ENCODE data around the gene RBM23. TPM values are rescaled to one million over a fixed set of nuclear protein-coding genes. Genes with fewer than 3 reads are reported as not detected.

Gene RBM23
- total RNA-seq, 1 experiment from 2014 or later = 78.9 TPM

GRCh38 chr14:22875748-22876319, 43.1 kb downstream of the RBM23 start:
- Histone ChIP-seq H3K9me3 (ENCODE audit: low read length) (no peaks in the 10 kb centered on the region), H3K79me2 (ENCODE audit: low read length) (peaks cover 20% of the 10 kb centered on the region), H4K20me1 (ENCODE audit: low read length) (no peaks in the 10 kb centered on the region), H3K27me3 (ENCODE audit: low read length) (no peaks in the 10 kb centered on the region), H3K4me3 (ENCODE audit: low read length) (no peak overlapping the region), H3K4me2 (ENCODE audit: low read length) (no peak overlapping the region), H3K27ac (ENCODE audit: low read length) (no peak overlapping the region), H3K9ac (ENCODE audit: low read length) (no peak overlapping the region), H2AFZ (ENCODE audit: low read length) (no peak overlapping the region), H3K9me2 (replicated peaks; ENCODE audit: low read length) (no peaks in the 10 kb centered on the region), H3F3A (ENCODE audit: low read length, unreplicated experiment) (peaks cover 2% of the 10 kb centered on the region), H3K4me1 (ENCODE audit: insufficient read depth, low read length) (peaks cover 12% of the 10 kb centered on the region), H3K36me3 (ENCODE audit: low read depth, low read length) (peaks cover 27% of the 10 kb centered on the region; the same call in 1 of the 2 replicates)
- ATAC-seq = no peak
- no peak for DNase-seq
- ChIA-PET CTCF (no interaction called here), POLR2A (ENCODE audit: unreplicated experiment) (no interaction called here)
- BruUV-seq (replicated peaks) = no TSS peak
- intact Hi-C loops (cut with micrococcal nuclease) = no loop called here
- no peak for TF ChIP-seq CTCF (conservative IDR thresholded peaks at IDR 0.05; ENCODE audit: low read depth, low read length)
- no peak for TF ChIP-seq EZH2 (IDR thresholded peaks at IDR 0.05; ENCODE audit: low read length, unreplicated experiment)
- TF ChIP-seq EZH2phosphoT487 (IDR thresholded peaks at IDR 0.05; ENCODE audit: borderline replicate concordance, low read length) = no peak

GRCh38 chr14:22875003-22875747, 43.8 kb downstream of the RBM23 start:
- H3K27me3 ChIP-seq (ENCODE audit: low read length) = no peaks in the 10 kb centered on the region
- no TSS peak for BruUV-seq (replicated peaks)
- ATAC-seq (no peak), DNase-seq (no peak)
- no peak overlapping the region for H3K27ac ChIP-seq (ENCODE audit: low read length)
- peaks cover 27% of the 10 kb centered on the region; the same call in 1 of the 2 replicates for H3K36me3 ChIP-seq (ENCODE audit: low read depth, low read length)
- H3K4me2 ChIP-seq (ENCODE audit: low read length) = no peak overlapping the region
- no peak overlapping the region for H2AFZ ChIP-seq (ENCODE audit: low read length)
- ChIA-PET CTCF (no interaction called here), POLR2A (ENCODE audit: unreplicated experiment) (no interaction called here)
- no peaks in the 10 kb centered on the region for H4K20me1 ChIP-seq (ENCODE audit: low read length)
- H3F3A ChIP-seq (ENCODE audit: low read length, unreplicated experiment) = peaks cover 6% of the 10 kb centered on the region
- H3K79me2 ChIP-seq (ENCODE audit: low read length) = peaks cover 20% of the 10 kb centered on the region
- TF ChIP-seq CTCF (conservative IDR thresholded peaks at IDR 0.05; ENCODE audit: low read depth, low read length) = no peak
- no peak overlapping the region for H3K4me3 ChIP-seq (ENCODE audit: low read length)
- H3K4me1 ChIP-seq (ENCODE audit: insufficient read depth, low read length) = peaks cover 18% of the 10 kb centered on the region
- intact Hi-C loops (cut with micrococcal nuclease) = no loop called here
- H3K9me3 ChIP-seq (ENCODE audit: low read length) = no peaks in the 10 kb centered on the region
- H3K9ac ChIP-seq (ENCODE audit: low read length) = no peak overlapping the region
- H3K9me2 ChIP-seq (replicated peaks; ENCODE audit: low read length) = no peaks in the 10 kb centered on the region

Data from PC-3 (cell line).